SK-N-DZ (cell line): ENCODE data around the gene MYL9. TPM values are rescaled to one million over a fixed set of nuclear protein-coding genes. Genes with fewer than 3 reads are reported as not detected.
"Not testable (repeated sequence)": the region's sequence is repeated elsewhere in the genome, so short reads cannot be mapped to it uniquely, and the experiment has no call there.

Source experiments
- DNase-seq: peaks from one replicate; pipeline ENCODE4 v3.0.0-alpha.2; 2015; ENCODE audit warnings: low spot score
- polyA plus RNA-seq, 2 experiments: library from polyadenylated mRNA; depleted of rRNA; stranded (reverse); fragments of >200 nt; gene quantifications; 2 replicates each; pipeline ENCODE4 v1.2.3, GENCODE V29; 2014

Gene MYL9
- not detected in 2 replicates for polyA plus RNA-seq (2014; cell fraction: cytosol; rRNA removed)
- not detected in 2 replicates for polyA plus RNA-seq (2014; cell fraction: nucleus; rRNA removed)

- DNase-seq, result no peak
These were observed at the start of gene MYL9 for GRCh38 chr20:36541227-36541767. TSS of gene MYL9 (plus strand) at chr20:36541519. CDS start at chr20:36544885, 3,366 bp downstream.

- DNase-seq, result no peak
These were observed 49.3 kb upstream of the MYL9 start for GRCh38 chr20:36491901-36492617.

GRCh38 chr20:36493051-36493800 lies 48.1 kb upstream of the MYL9 start:
- DNase-seq, result no peak

GRCh38 chr20:36493801-36494114 lies 47.6 kb upstream of the MYL9 start:
- DNase-seq, result no peak

- no peak for DNase-seq
These were observed 44.3 kb upstream of the MYL9 start for GRCh38 chr20:36496707-36497669.

GRCh38 chr20:36497856-36498255 lies 43.5 kb upstream of the MYL9 start:
- DNase-seq, result no peak

- DNase-seq, result no peak
These were observed 42.7 kb upstream of the MYL9 start for GRCh38 chr20:36498386-36499179.

- no peak for DNase-seq
These were observed 42.1 kb upstream of the MYL9 start for GRCh38 chr20:36499211-36499610.

- no peak for DNase-seq
These were observed 41.4 kb upstream of the MYL9 start for GRCh38 chr20:36499723-36500501.

GRCh38 chr20:36501367-36502006 lies 39.8 kb upstream of the MYL9 start:
- DNase-seq, result no peak

- no peak for DNase-seq
These were observed 37.0 kb upstream of the MYL9 start for GRCh38 chr20:36504295-36504694.

GRCh38 chr20:36506253-36506652 lies 35.1 kb upstream of the MYL9 start:
- no peak for DNase-seq

- DNase-seq, result no peak
These were observed 33.6 kb upstream of the MYL9 start for GRCh38 chr20:36507746-36508145.

GRCh38 chr20:36519012-36519719 lies 22.2 kb upstream of the MYL9 start:
- DNase-seq, result no peak

GRCh38 chr20:36519944-36520343 lies 21.4 kb upstream of the MYL9 start:
- no peak for DNase-seq

GRCh38 chr20:36521526-36521925 lies 19.8 kb upstream of the MYL9 start:
- DNase-seq, result no peak

- not testable (repeated sequence) for DNase-seq
These were observed 18.9 kb upstream of the MYL9 start for GRCh38 chr20:36522412-36522811.

GRCh38 chr20:36523341-36523740 lies 18.0 kb upstream of the MYL9 start:
- no peak for DNase-seq
